ENCODE measurements around the gene PTPRG.

Gene PTPRG

DNA sequence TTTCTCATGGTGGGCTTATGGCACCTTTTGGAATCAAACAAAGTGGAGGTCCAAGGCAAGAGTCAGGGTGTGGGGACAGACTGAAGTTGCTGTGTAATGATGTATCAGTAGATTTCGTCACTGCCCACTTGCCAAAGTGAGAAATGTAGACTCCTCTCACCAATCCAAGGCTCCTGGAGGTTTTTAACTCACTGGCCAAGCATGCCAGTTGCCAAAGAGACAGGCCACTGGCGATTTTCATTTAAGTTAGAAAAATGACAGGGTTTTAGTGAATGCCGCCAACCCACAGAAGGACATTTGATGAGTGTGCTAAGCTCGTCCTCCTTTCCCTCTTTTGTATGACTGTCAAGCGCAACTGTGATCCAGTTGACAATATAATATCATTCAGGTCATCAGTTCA, 602.8 kb downstream of the PTPRG start:
- H3K36me3 ChIP-seq (ENCODE audit: insufficient read depth, low read length): no peaks in the 10 kb centered on the region
- TF ChIP-seq, protein P1, sequence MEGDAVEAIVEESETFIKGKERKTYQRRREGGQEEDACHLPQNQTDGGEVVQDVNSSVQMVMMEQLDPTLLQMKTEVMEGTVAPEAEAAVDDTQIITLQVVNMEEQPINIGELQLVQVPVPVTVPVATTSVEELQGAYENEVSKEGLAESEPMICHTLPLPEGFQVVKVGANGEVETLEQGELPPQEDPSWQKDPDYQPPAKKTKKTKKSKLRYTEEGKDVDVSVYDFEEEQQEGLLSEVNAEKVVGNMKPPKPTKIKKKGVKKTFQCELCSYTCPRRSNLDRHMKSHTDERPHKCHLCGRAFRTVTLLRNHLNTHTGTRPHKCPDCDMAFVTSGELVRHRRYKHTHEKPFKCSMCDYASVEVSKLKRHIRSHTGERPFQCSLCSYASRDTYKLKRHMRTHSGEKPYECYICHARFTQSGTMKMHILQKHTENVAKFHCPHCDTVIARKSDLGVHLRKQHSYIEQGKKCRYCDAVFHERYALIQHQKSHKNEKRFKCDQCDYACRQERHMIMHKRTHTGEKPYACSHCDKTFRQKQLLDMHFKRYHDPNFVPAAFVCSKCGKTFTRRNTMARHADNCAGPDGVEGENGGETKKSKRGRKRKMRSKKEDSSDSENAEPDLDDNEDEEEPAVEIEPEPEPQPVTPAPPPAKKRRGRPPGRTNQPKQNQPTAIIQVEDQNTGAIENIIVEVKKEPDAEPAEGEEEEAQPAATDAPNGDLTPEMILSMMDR (conservative IDR thresholded peaks at IDR 0.05; ENCODE audit: low read length): no peak
- TF ChIP-seq EZH2phosphoT487 (IDR thresholded peaks at IDR 0.05; ENCODE audit: borderline replicate concordance): no peak

DNA sequence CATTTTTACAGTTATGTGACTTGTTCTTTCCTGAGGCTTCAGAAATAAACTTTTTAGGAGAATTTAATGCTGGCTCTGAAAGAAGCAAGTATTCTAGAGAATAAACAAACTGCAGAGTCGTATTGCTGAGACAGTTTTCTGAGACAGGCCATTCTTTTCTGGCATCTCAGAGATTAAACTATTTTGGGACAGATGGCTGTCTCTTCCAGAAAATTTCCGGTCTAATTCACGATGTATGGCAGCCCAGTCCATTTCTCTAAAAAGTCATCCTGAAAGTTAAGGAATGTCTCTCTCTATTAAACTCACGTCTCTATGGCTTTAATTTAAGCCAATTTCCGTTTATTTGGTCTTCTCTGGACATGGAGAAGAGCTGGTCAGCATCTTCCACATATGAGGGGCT, 603.4 kb downstream of the PTPRG start:
- Histone ChIP-seq H3K9me3 (ENCODE audit: insufficient read depth, low read depth, low read length) (no peaks in the 10 kb centered on the region), H3K4me1 (ENCODE audit: insufficient read depth, low read length, poor library complexity, severe bottlenecking) (peaks cover 13% of the 10 kb centered on the region), H3K79me2 (ENCODE audit: insufficient read depth, low read length) (no peaks in the 10 kb centered on the region), H3K27me3 (ENCODE audit: insufficient read depth, low read length, poor library complexity, severe bottlenecking) (no peaks in the 10 kb centered on the region), H3F3A (ENCODE audit: low read depth) (no peaks in the 10 kb centered on the region), H3K4me2 (ENCODE audit: low read depth, low read length, poor library complexity, severe bottlenecking) (no peak overlapping the region), H3K9ac (ENCODE audit: low read depth, low read length, poor library complexity, severe bottlenecking) (no peak overlapping the region), H3K9me2 (replicated peaks; ENCODE audit: low read depth, low read length) (no peaks in the 10 kb centered on the region), H2AFZ (ENCODE audit: low read length) (no peak overlapping the region), H4K20me1 (ENCODE audit: insufficient read depth, low read length, poor library complexity, severe bottlenecking) (no peaks in the 10 kb centered on the region), H3K4me3 (ENCODE audit: low read length, poor library complexity, severe bottlenecking) (no peak overlapping the region), H3K36me3 (ENCODE audit: insufficient read depth, low read length) (no peaks in the 10 kb centered on the region)
- no peak for TF ChIP-seq EZH2phosphoT487 (IDR thresholded peaks at IDR 0.05; ENCODE audit: borderline replicate concordance)
- TF ChIP-seq, protein P1 (conservative IDR thresholded peaks at IDR 0.05; ENCODE audit: low read length): no peak

More for the DNA sequence above, 602.8 kb downstream of the PTPRG start:
- Histone ChIP-seq H3K4me3 (ENCODE audit: low read length, poor library complexity, severe bottlenecking) (no peak overlapping the region), H2AFZ (ENCODE audit: low read length) (no peak overlapping the region), H3K9me2 (replicated peaks; ENCODE audit: low read depth, low read length) (no peaks in the 10 kb centered on the region), H3K4me1 (ENCODE audit: insufficient read depth, low read length, poor library complexity, severe bottlenecking) (peaks cover 8% of the 10 kb centered on the region), H3K9me3 (ENCODE audit: insufficient read depth, low read depth, low read length) (no peaks in the 10 kb centered on the region), H3K79me2 (ENCODE audit: insufficient read depth, low read length) (no peaks in the 10 kb centered on the region), H3K9ac (ENCODE audit: low read depth, low read length, poor library complexity, severe bottlenecking) (no peak overlapping the region), H4K20me1 (ENCODE audit: insufficient read depth, low read length, poor library complexity, severe bottlenecking) (no peaks in the 10 kb centered on the region), H3F3A (ENCODE audit: low read depth) (no peaks in the 10 kb centered on the region), H3K27me3 (ENCODE audit: insufficient read depth, low read length, poor library complexity, severe bottlenecking) (no peaks in the 10 kb centered on the region), H3K4me2 (ENCODE audit: low read depth, low read length, poor library complexity, severe bottlenecking) (no peak overlapping the region)

DNA sequence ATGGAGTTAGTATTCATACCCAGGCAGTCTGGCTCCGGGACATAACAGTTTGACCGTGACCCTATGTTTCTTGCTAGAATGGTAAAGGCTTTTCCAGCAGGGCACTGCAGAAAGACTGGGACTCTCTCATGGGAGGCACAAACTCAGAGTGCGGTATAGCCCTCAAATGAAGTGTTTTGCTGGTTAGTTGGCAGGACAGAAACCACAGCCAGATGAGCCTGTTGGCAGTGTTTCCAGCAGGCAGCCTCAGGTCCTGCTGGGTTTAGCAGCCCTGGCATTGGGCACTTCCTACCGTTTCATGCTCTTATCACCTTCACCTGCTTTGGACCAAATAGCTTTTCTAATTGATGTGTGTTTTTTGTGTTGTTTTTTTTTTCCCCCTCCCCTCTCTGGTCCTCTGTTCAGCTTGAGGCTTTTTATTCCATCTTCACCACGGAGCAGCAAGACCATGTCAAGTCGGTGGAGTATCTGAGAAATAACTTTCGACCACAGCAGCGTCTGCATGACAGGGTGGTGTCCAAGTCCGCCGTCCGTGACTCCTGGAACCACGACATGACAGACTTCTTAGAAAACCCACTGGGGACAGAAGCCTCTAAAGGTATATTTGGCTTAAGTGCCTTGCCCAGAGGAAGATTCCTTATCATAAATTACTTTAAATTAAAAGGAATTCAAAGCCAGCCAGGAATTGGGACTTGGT, 606.3 kb downstream of the PTPRG start:
- Histone ChIP-seq H3F3A (ENCODE audit: low read depth) (no peaks in the 10 kb centered on the region), H3K4me2 (ENCODE audit: low read depth, low read length, poor library complexity, severe bottlenecking) (no peak overlapping the region), H3K27me3 (ENCODE audit: insufficient read depth, low read length, poor library complexity, severe bottlenecking) (no peaks in the 10 kb centered on the region), H2AFZ (ENCODE audit: low read length) (no peak overlapping the region), H3K36me3 (ENCODE audit: insufficient read depth, low read length) (peaks cover 10% of the 10 kb centered on the region), H3K4me1 (ENCODE audit: insufficient read depth, low read length, poor library complexity, severe bottlenecking) (peaks cover 27% of the 10 kb centered on the region), H3K4me3 (ENCODE audit: low read length, poor library complexity, severe bottlenecking) (no peak overlapping the region), H3K9ac (ENCODE audit: low read depth, low read length, poor library complexity, severe bottlenecking) (no peak overlapping the region), H4K20me1 (ENCODE audit: insufficient read depth, low read length, poor library complexity, severe bottlenecking) (no peaks in the 10 kb centered on the region), H3K79me2 (ENCODE audit: insufficient read depth, low read length) (no peaks in the 10 kb centered on the region), H3K9me2 (replicated peaks; ENCODE audit: low read depth, low read length) (no peaks in the 10 kb centered on the region), H3K9me3 (ENCODE audit: insufficient read depth, low read depth, low read length) (peaks cover 3% of the 10 kb centered on the region; the same call in 1 of the 2 replicates)
- TF ChIP-seq EZH2phosphoT487 (IDR thresholded peaks at IDR 0.05; ENCODE audit: borderline replicate concordance): no peak
- TF ChIP-seq, protein P1 (conservative IDR thresholded peaks at IDR 0.05; ENCODE audit: low read length): no peak

Measured in Loucy (cell line).